Activated CD8-positive, alpha-beta memory T cell treated with anti-CD3 and anti-CD28 coated beads, Interleukin-2, amount 50 U/mL, for 4 hours (primary cell): ENCODE measurements around the gene MLLT1.

Experiments
- DNase-seq: peaks from one replicate; pipeline ENCODE4 v3.0.0-alpha.2; 2020

MLLT1 gene

DNA sequence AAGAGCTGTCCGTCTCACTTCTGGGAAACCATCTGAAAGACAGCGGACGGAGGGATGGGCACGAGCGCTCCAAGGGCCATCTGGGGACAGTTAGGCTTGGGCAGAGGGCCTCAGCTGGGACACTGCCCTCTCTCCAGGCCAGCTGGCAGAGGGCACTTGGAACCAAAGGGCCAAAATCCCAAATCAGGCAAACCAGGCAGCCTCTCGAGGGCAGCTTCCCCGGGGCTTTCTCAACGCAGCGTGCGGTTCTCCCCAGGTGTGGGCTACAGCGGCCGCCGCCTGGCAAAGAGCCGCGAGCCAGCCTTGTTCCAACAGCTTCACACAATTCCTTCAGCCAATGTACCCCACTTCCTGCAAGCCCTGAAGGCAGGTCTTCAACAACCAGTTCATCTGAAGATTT is 5.0 kb downstream of the MLLT1 start:
- no peak for DNase-seq

DNA sequence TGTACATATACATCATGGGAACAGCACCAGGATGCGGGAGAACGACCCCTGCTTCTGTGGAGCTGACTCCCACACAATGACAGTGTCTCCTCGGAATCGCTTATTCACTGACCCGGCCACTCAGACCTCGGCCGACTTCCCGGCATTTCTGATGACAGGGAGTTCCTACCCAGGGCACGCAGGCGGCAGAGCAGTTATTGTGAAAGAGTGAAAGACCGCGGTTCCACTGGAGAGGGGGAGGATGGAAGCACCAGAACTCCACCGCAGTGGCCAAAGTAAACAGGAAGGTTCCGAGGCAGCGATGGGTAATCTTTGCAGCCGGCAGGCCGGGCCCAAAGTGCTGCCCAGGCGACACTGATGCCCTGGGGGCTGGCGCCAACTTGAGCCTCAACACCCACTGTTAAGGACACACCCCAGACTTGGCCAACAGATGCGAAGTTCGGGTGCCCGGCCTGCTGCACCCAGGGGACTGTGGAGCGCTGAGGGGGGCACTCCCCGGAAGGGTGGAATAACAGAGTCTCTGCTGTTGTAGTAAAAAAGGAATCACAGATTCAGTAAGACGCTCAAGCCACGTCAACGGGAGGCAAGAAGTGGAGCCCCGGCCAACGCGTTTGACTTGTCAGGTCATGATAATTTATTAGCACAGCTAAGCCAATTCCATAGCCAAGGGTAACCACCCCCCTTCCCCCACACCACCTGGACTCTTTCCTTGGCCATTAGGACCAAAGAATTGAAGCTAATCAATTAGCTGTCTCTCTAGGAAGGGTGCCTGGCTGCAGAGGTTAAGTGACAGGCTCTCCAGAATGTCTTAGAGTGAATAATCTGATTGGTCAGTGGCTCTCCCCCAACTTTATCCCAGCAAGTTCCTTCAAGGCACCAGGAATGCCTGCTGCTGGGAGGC is 5.8 kb downstream of the MLLT1 start:
- no peak for DNase-seq

DNA sequence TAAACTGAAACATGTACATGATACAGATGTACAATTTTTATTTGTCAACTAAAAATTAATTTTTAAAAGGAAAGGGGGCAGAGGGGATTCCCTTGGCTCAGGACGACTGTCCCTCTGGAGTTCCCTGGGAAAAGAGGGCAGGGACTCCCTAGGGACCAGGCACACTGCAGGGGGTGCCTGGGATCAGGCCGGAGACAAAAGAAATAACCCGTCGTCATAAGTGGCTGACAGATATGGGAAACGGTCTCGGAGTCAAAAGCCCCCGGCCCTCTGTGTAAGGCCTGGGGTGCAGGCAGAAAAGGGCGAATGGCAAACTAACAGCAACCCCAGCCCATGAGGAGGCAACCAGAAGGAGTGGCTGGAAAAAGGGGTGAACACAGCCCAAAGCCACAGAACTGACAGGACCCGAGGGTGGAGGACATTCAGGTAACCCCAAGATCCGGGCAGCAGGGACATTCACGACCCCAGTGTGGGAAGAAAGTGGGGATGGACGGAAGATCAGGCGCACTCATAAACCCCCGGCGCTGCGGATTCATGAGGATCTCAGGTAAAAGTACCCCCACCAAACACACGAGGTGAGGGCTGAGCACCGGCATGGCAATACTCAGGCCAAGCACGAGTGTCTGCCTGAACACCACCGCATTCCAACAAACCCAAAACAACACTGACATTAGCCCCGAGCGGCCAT is 6.7 kb downstream of the MLLT1 start:
- DNase-seq: no peak

DNA sequence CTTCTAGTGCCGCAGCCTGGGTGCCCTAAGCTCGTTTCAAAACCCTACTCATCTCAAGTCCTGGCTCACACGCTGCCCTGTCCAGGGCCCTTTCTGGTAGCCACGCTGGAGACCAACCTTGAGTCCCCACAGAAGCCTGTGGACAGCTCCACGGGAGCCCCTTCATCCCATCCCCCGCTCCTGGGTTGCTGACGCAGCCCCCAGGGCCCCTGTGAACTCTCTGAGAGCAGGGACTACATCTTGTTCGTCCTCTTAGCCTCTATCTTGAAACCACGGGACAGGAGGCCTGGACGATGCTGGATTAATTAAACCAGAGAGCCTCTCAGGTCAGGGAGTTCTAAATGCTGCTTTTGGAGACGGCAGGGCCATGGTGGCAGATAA is 7.4 kb downstream of the MLLT1 start:
- no peak for DNase-seq

DNA sequence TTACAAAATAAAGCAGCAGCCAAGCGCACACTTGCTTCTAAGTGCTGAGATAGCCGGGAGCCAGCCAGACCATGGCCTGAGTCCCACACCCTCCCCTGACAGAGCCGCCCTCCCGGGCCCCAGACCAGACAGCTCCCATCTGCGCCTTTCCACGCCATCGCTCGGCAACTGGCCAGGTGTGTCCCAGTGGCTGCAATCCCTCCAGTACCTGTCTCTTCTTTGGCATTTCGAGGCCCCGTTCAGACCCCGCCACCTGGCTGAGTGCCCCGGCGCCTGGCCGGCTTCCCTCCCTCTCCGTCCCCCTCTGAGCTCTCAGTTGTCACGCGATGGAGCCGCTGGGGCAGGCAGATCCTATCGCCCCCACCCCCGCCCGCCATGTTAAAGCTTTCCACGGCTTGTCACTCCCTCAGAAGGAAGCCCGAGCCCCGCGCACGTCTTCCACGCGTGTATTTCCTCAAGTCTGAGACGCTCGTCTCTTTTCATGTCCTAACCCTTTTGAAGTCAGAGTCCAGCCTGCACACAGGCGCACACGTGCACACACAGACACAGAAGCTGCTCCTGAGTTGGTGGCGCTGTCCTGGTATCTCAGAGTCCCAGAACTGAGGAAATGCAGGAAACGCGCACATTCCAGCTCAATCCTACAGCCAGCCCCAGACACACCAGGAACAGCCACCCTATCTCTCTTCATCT is 7.9 kb downstream of the MLLT1 start:
- no peak for DNase-seq

DNA sequence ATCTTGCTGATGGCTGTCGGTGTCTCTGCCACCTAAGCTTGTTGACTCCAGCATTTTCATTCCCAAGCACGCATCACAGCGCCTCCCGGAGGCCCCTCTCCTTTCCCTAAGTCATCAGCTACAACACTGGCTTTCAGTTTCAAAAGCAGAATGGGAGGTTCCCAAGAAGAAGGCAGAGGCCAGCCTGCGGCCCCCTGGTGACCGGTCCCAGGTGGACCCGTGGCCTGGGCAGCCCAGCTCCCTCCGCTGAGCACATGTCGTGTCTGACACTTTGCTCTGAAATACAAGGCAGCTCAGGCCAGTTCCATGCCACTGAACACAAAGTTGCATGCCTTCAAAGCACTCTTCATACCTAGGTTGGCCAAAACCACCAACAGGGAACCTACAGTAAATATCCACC is 8.5 kb downstream of the MLLT1 start:
- DNase-seq: no peak

DNA sequence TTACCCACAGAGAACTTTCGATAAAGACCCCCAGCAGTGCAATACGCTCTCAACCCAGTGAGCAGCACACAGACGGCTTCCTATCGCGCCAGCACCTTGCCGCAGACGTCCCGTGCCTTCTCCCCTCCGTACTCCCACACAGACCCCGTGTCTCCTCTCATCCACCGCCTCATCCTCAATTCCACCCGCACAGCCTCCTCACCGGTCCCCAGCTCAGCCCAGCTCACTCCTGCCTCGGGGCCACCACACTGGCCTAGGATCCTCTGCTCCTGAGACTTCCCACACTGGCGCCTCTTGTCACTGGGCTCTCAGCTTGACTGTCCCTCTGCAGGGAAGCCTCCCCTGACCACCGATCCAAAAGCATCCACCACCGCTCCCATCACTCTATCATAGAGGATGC is 9.0 kb downstream of the MLLT1 start:
- no peak for DNase-seq

DNA sequence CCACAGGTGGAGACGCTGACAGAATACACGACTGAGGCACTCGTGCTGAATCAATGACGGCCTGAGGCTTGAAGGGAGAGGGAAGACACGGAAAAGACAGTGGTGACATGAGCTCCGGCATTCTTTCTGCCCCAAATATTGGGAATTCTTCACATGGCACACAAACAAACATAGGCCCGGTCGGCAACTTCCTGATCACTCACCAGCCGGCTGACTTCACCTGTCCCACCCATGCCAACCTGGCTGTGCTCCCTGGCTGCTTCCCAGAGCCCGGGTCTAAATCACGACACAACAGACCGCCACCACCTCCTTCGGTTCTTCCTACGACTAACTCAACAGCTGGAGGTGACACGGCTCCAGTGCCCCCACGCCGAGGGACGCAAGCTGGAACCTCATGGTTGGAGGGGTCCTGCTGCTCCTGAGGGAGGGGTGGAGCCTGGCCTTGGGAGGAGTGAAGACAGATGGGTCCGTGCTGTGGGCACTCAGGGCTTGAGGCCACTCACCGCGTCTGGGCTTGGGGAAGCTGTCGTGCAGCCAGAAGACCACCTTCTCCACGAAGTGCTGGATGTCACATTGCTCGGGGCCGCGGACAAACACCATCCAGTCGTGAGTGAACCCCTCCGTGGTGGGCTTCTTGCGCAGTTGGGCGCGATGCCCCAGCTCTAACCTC is 9.6 kb downstream of the MLLT1 start:
- no peak for DNase-seq

DNA sequence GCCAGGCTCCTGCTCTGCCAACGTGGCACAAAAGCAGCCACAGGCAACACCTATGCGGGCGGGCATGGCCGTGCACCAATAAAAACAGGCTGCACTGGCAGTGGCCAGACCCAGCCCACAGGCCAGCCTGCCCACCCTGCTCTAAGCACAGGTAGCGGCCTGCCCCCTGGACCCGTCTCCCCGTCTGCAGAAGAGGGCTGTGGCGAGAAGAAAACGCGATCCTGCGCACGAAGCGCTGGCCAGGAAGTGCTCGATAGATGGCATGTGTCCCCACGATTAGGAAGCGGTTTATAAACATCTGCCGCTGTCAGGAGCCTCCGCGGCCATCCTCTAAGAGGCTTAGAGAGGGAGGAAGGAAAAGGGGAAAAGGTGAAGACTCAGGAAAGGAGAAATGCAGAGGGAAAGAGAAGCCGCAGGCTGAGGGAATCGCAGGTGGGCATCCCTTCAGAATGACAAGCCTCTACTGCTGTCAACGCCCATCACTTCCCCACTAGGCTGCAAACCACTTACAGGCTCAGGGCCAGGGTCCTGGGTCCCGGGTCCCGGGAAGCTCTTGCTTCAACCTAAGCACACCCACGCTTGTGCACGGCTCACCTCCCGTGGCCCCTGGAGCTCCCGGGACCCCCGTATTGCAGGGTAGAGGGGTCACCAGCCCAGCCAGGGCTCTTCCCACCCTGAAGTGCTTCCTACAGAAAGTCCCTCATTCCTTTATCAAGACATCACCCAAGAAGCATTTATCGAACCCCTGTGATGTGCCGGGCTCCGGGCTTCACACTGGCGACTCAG is 10.5 kb downstream of the MLLT1 start:
- DNase-seq: no peak

DNA sequence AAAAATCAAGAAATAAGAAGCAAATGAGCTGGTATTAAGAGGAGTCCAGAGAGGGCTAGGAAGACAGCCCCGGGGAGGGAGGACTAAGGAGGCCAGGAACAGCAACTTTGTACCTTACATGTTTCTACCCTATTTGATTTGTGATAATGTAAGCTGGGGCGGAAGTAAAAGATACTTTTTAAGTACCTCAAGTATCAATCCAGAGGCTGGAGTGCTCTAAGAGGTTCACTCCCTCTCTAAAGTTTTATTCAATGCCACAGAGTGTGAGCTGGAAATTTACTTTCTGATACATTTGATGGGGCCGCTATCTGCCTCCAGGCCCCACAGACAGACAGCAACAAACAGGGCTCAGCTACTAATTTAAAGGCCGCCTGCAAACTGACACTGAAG is 11.4 kb downstream of the MLLT1 start:
- DNase-seq: no peak

DNA sequence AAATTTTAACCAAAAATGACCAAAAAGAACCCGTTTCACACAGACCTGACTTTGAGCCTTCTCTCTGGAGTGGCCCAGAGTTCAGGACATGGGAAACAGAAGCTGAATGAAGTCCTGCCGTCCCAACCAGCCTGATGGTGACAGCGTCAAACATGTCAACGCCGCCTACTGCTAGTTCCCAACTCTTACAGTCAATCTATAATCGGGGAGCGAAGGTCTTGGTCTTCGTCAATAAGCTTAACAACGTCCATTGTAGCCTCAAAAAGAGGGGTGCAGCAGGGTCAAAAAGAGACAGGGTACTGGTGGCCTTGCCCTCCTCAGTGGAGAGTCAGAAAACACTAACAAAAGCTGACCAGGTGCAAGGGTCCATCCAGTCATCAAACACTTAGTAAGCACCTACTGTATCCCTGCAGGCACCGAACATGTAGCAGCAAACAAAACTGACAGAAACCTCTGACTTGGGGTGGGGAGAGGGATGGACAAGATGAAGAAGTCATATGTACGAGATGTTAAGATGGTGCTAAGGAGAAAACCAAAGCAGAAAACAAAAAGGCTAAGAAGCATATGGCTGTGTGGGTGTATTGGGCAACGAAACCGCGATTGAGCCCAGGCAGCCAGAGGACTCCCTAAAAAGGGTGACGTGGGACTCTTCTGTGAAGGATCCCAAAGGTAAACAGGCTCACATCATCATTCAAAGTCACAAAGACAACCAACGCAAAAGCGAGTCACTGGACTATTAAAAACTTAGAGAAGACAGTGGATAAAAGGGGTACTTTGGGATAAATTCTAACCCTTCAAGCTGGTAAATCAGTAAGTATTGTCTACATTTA is 12.0 kb downstream of the MLLT1 start:
- DNase-seq: no peak

DNA sequence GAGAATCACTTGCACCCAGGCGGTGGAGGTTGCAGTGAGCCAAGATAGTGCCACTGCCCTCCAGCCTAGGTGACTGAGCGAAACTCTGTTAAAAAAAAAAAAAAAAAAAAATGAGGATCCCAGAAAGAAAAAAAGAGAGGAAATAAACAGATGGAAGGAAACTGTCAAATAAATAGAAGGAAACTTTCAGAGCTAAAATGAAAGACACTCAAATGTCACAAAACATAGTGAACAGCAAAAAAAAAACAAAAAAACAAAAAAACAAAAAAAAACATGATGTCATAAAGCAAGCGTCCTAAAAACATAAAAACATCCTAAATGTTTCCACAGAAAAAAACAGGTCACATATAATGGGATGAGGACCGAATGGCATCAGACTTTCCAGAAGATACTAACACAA is 15.0 kb downstream of the MLLT1 start:
- no peak for DNase-seq

DNA sequence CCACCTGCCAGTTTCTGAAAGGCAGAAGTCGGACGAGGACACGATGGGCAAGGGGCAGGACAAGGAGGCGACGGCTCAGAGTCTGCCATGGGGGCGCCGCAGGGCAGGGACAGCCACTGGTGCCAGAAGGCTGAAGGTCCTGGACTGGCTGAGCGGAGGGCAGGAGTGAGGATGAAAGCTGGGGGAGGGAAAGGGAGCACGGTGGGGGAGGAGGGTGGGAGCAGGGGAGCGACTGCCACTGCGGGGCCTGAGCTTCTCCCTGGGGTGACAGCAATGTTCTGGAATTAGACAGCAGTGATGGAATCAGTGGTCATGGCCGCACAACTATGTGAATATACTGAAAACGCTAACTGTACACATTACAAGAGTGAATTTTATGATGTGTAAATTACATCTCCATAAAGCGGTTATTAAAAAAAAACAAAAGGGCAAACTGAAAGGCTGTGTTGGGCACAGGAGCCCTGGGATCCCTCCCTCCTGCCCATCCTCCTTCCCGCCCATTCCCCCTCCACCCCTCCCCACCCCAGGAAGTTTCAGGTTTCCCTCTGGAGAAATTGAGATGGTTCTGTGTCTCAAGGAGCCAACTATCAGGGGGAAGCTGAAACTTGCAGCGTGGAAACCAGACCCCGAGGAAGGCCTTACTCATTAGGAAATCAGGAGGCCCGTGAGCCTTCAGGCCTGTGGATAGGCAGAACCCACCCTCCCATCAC is 15.9 kb downstream of the MLLT1 start:
- DNase-seq: no peak

DNA sequence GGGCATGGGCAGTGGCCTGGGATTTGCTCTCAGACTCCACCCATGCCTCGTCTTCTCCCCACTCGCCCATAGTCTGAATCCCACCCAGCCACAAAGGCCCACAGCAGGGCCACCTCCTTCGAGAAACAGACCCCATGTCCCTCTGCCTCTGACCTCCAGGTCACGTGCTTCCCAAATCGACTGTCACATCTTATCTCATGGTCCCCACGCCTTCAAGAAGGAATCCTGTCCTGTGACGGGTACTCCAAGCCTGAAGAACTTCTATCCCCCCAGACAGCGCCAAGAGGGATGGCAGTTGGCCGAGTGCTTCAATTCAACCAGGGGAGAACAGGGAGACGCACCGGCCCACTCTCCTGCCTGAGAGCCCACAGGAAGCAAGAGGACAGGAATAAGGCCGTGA is 16.5 kb downstream of the MLLT1 start:
- no peak for DNase-seq

DNA sequence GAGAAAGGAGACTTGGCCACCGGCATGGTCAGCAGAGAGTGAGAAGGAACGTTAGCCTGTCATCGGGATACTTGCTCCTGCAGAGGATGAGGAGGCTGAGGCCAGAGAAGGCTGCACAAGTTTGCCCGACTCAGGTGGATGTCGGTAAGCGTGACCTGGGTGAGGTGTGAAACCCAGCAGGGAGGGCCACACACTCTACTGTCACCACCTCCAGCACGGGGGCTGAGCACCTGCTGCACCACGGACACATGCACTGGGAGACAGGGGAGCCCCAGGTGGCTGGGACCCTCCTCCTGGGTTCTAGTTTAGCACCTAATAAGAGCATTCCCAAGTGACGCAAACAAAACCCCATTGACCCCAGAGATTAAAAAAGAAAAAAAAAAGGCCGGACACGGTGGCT is 17.3 kb downstream of the MLLT1 start:
- no peak for DNase-seq

DNA sequence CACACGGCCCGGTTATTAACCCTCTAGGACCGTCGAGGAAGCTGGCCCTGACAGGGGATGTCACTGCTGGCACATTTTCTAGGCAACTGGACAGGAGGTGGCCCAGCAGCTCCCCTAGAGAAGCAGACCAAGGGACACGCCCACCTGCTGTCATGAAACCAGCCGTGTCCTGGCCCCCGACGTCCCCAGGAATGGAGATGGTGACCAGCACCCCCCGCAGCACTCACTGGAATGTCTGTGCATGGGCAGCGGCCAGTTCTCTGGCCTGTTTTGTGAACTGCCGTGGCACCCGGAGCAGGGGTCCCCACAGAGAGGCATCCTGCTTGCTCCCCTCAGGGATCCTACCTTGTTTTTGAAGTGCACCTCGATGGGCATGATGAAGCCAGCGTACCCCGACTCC is 17.9 kb downstream of the MLLT1 start:
- no peak for DNase-seq

DNA sequence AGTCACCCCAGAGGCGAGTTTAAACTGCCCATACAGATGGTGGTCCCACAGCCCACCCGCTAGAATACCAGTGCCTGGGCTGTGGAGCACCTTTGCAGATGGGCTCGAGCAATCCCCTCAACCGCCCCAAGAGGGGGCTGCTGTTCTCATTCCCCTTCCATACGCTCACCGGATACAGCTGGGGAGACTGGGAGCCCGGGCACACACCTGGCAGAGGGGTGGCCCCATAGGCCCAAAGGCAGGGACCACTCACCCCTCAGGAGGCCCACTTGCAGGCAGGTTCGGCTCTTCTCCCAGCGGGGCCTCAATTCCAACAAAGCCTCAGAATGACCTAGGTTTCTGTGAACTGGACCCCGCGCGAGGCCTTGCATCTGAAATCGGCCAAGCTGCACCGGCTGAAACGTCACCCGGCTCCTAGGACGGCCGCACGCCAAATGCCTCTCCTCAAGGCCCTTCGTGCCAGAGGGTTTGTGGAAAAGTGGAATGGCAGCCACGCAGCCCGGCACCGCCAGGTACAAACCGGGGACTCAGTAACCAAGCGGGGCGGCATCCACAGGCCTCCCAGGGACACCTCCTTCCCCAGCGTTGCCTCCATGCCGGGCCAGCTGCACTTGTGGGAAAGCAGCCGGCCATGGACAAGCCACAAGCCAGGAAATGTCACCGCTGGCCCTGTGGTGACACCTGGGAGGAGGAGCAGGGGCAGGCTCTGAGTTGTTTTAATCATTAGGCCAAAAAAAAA is 18.7 kb downstream of the MLLT1 start:
- DNase-seq: peak; percentile 40

DNA sequence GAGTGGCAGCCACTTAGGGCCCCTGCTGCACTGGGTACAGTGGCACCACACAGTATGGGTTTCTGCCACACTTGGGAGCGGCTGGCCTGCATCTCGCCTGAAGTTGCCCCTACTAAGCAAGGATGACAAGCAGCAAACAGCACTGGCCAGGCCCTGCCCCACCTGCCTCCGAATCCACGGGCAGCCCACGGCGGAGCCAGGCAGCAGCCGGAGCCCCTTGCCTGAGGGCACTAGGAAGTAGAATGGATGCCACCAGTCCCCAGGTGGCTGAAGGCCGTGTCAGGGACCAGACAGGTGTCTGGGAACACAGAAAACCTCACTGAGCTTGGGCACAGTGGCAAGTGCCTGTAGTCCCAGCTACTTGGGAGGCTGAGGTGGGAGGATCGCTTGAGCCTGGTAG is 19.4 kb downstream of the MLLT1 start:
- no peak for DNase-seq

DNA sequence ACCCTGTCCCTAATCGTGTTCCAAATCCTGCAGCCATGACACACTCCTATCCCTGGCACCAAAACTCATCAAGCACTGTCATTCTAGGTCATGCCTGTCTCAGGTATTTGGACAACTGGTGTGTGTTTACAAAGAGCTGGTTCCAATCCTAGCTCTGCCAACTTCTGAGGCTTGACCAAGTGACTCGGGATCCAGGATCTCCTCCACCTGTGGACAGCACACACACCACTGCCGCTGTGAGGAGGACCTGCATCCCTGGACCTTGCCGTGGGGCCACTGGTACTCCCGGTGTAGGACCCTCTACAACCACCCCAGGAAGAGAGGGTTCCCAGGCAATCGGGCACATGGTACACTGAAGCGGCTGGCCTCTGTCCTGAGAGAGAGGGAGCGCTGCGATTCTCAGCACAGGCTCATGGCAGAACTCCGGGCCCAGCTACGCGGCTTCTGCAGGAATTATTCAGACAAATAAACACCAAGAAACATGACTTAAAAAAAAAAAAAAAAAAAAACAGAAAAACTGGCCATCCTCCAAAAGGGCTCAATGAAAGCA is 20.4 kb downstream of the MLLT1 start:
- no peak for DNase-seq

DNA sequence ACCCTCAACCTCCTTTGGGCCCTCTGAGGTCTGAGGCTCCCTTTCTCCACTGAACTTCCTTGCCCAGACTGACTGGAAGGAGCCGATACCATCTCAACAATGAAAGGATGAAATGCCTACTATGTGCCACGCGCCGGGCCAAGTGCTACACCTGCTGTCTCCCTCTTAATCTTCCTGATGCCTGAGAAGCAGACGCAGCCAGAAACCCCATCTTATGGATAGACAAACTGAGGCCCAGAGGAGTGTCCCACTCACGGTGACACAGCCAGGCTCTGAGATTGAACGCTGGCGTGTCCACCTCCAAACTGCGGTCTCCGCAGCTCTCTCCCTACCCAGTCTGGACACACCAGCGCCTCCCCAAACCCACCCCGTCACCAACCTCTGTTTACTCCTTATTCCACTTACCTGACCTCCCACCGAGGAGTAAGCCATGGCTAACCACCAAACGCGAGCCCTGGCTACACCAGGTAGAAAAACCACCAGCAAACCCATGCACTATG is 20.9 kb downstream of the MLLT1 start:
- no peak for DNase-seq
